HFFc6 (cell line): ENCODE results near the gene PIK3R6. TPM values are rescaled to one million over a fixed set of nuclear protein-coding genes. Genes with fewer than 3 reads are reported as not detected.
A peak's percentile ranks its signal among the peaks of the same experiment; 100 is the strongest.

Experiments
- DNase-seq: peaks from one replicate; pipeline ENCODE4 v3.0.0-alpha.2; 2018
- H3K27ac Mint-ChIP-seq: 2 replicates; pipeline ENCODE4 v1.8.0; 2020; ENCODE audit warnings: mild to moderate bottlenecking, mixed read lengths
- H3K27me3 Mint-ChIP-seq: 2 replicates; pipeline ENCODE4 v1.8.0; 2021; ENCODE audit warnings: mild to moderate bottlenecking, moderate library complexity, mixed read lengths; ENCODE audit not compliant: insufficient read depth
- H3K36me3 Mint-ChIP-seq: 2 replicates; pipeline ENCODE4 v1.8.0; 2021; ENCODE audit warnings: low read depth, mixed read lengths
- H3K4me1 Mint-ChIP-seq: 2 replicates; pipeline ENCODE4 v1.8.0; 2020; ENCODE audit warnings: low read depth, mixed read lengths
- H3K4me3 Mint-ChIP-seq: 2 replicates; pipeline ENCODE4 v1.8.0; 2020; ENCODE audit warnings: mild to moderate bottlenecking, moderate library complexity, mixed read lengths
- H3K9me3 Mint-ChIP-seq: 2 replicates; pipeline ENCODE4 v1.8.0; 2020; ENCODE audit warnings: mild to moderate bottlenecking, mixed read lengths
- CTCF ChIP-seq: fragments of 200-600 bp; sonication (generic); IDR thresholded peaks from 2 replicates; pipeline ENCODE4 v1.5.0; 2021; ENCODE audit warnings: antibody characterized with exemption, mild to moderate bottlenecking
- total RNA-seq, 6 experiments: library from RNA; stranded (reverse); fragmentation: NEBNext Ultra II Directional; extraction: Animal tissue kit (Norgen Biotek cat#: 25700); gene quantifications; 2 replicates in 1 of 6; 3 replicates in 5 of 6; pipeline ENCODE4 v1.2.3, GENCODE V29; 2021

The PIK3R6 gene
- total RNA-seq, 6 experiments from 2014 or later: not detected

- peaks cover 17% of the 10 kb centered on the region for H3K9me3 Mint-ChIP-seq
- H3K36me3 Mint-ChIP-seq: 0 out of 2 replicates have a peak, but pooled peaks cover 5% of the 10 kb centered on the region
- no peak overlapping the region for H3K4me3 Mint-ChIP-seq
- no peak overlapping the region for H3K27ac Mint-ChIP-seq
- peaks cover 5% of the 10 kb centered on the region; the same call in 1 of the 2 replicates for H3K4me1 Mint-ChIP-seq
- no peak for DNase-seq
- TF ChIP-seq CTCF: no peak
- peaks cover 13% of the 10 kb centered on the region for H3K27me3 Mint-ChIP-seq
Observed at GRCh38 chr17:8789743-8790142, 77.7 kb downstream of the PIK3R6 start.

GRCh38 chr17:8788998-8789397, 78.5 kb downstream of the PIK3R6 start:
- no peak for TF ChIP-seq CTCF
- peaks cover 15% of the 10 kb centered on the region for H3K9me3 Mint-ChIP-seq
- DNase-seq: no peak
- no peak overlapping the region for H3K4me3 Mint-ChIP-seq
- H3K27me3 Mint-ChIP-seq: peaks cover 13% of the 10 kb centered on the region
- no peak overlapping the region for H3K27ac Mint-ChIP-seq
- H3K36me3 Mint-ChIP-seq: 0 out of 2 replicates have a peak, but pooled peaks cover 5% of the 10 kb centered on the region
- H3K4me1 Mint-ChIP-seq: peaks cover 5% of the 10 kb centered on the region; the same call in 1 of the 2 replicates

- peaks cover 18% of the 10 kb centered on the region for H3K27me3 Mint-ChIP-seq
- DNase-seq: peak; percentile 56
- peaks cover 4% of the 10 kb centered on the region; the same call in 1 of the 2 replicates for H3K9me3 Mint-ChIP-seq
- H3K36me3 Mint-ChIP-seq: no peaks in the 10 kb centered on the region
- no peak overlapping the region for H3K27ac Mint-ChIP-seq
- H3K4me1 Mint-ChIP-seq: no peaks in the 10 kb centered on the region
- no peak overlapping the region for H3K4me3 Mint-ChIP-seq
- peak; percentile 91 for TF ChIP-seq CTCF
Observed at GRCh38 chr17:8785547-8786413, 81.7 kb downstream of the PIK3R6 start.

GRCh38 chr17:8782176-8782575, 85.3 kb downstream of the PIK3R6 start:
- H3K27ac Mint-ChIP-seq: no peak overlapping the region
- TF ChIP-seq CTCF: no peak
- H3K27me3 Mint-ChIP-seq: peaks cover 8% of the 10 kb centered on the region
- no peak for DNase-seq
- no peak overlapping the region for H3K4me3 Mint-ChIP-seq
- no peaks in the 10 kb centered on the region for H3K4me1 Mint-ChIP-seq
- H3K9me3 Mint-ChIP-seq: peaks cover 4% of the 10 kb centered on the region; the same call in 1 of the 2 replicates
- no peaks in the 10 kb centered on the region for H3K36me3 Mint-ChIP-seq

GRCh38 chr17:8781776-8782175, 85.7 kb downstream of the PIK3R6 start:
- Mint-ChIP-seq H3K27me3 (peaks cover 8% of the 10 kb centered on the region), H3K27ac (no peak overlapping the region)

More at GRCh38 chr17:8781776-8782175, 85.7 kb downstream of the PIK3R6 start:
- DNase-seq: no peak
- no peaks in the 10 kb centered on the region for H3K4me1 Mint-ChIP-seq
- H3K4me3 Mint-ChIP-seq: no peak overlapping the region
- peaks cover 4% of the 10 kb centered on the region; the same call in 1 of the 2 replicates for H3K9me3 Mint-ChIP-seq
- TF ChIP-seq CTCF: no peak
- no peaks in the 10 kb centered on the region for H3K36me3 Mint-ChIP-seq
